Measurements from ENCODE around the gene SREBF1. TPM values are rescaled to one million over a fixed set of nuclear protein-coding genes. Genes with fewer than 3 reads are reported as not detected.

Gene SREBF1
- total RNA-seq, 1 donor from 2014 or later, result 83.0 TPM

DNA sequence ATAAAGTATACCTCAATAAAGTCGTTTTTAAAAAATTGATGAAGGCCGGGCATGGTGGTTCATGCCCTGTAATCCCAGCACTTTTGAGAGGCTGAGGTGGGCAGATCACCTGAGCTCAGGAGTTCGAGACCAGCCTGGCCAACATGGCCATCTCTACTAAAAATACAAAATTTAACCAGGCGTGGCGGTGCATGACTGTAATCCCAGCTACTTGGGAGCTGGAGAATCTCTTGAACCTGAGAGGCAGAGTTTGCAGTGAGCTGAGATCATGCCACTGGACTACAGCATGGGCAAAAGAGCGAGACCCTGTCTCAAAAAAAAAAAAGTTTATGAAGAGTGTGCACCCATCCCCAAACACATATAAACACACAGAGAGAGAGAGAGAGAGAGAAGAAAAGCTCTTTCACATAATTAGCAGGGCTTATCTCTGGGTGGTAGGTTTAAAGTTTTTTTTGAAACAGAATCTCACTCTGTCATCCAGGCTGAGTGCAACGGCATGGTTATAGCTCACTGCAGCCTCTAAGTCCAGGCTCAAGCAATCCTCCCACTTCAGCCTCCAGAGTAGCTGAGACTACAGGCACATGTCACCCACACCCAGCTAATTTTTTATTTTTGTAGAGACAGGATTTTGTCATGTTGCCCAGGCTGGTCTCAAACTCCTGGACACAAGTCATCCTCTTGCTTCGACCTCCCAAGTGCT is 3.0 kb downstream of the SREBF1 start:
- TF ChIP-seq, protein P1, sequence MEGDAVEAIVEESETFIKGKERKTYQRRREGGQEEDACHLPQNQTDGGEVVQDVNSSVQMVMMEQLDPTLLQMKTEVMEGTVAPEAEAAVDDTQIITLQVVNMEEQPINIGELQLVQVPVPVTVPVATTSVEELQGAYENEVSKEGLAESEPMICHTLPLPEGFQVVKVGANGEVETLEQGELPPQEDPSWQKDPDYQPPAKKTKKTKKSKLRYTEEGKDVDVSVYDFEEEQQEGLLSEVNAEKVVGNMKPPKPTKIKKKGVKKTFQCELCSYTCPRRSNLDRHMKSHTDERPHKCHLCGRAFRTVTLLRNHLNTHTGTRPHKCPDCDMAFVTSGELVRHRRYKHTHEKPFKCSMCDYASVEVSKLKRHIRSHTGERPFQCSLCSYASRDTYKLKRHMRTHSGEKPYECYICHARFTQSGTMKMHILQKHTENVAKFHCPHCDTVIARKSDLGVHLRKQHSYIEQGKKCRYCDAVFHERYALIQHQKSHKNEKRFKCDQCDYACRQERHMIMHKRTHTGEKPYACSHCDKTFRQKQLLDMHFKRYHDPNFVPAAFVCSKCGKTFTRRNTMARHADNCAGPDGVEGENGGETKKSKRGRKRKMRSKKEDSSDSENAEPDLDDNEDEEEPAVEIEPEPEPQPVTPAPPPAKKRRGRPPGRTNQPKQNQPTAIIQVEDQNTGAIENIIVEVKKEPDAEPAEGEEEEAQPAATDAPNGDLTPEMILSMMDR (IDR thresholded peaks at IDR 0.05; ENCODE audit: insufficient read depth, low read length, poor library complexity, severe bottlenecking), result no peak
- no peak overlapping the region for H3K4me3 ChIP-seq (ENCODE audit: low read depth, low read length)
- no peaks in the 10 kb centered on the region for H3K36me3 ChIP-seq (ENCODE audit: control insufficient read depth, insufficient read depth, low read length)

DNA sequence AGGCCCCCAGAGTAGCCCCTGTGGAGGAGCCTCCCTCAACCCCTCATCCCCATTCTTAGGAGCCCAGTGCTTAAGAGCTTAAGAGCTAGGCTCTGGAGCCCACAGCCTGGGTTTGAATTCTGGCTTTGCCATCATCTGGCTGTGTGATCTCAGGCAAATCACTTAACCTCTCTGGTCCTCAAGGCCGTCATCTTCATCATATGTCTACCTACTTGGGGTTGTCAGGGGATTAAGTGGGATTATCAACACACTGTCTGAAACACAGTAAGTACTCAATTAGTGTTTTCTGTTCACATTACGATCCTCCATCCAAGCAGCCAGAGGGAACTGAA is 4.8 kb downstream of the SREBF1 start:
- DNase-seq (ENCODE audit: low read depth), result no peak
- TF ChIP-seq, protein P1 (IDR thresholded peaks at IDR 0.05; ENCODE audit: insufficient read depth, low read length, poor library complexity, severe bottlenecking), result no peak
- H3K27me3 ChIP-seq (ENCODE audit: control insufficient read depth, insufficient read depth, low read length), result no peaks in the 10 kb centered on the region

More for the DNA sequence above, 3.0 kb downstream of the SREBF1 start:
- no peak for DNase-seq (ENCODE audit: low read depth)
- H3K27me3 ChIP-seq (ENCODE audit: control insufficient read depth, insufficient read depth, low read length), result no peaks in the 10 kb centered on the region

DNA sequence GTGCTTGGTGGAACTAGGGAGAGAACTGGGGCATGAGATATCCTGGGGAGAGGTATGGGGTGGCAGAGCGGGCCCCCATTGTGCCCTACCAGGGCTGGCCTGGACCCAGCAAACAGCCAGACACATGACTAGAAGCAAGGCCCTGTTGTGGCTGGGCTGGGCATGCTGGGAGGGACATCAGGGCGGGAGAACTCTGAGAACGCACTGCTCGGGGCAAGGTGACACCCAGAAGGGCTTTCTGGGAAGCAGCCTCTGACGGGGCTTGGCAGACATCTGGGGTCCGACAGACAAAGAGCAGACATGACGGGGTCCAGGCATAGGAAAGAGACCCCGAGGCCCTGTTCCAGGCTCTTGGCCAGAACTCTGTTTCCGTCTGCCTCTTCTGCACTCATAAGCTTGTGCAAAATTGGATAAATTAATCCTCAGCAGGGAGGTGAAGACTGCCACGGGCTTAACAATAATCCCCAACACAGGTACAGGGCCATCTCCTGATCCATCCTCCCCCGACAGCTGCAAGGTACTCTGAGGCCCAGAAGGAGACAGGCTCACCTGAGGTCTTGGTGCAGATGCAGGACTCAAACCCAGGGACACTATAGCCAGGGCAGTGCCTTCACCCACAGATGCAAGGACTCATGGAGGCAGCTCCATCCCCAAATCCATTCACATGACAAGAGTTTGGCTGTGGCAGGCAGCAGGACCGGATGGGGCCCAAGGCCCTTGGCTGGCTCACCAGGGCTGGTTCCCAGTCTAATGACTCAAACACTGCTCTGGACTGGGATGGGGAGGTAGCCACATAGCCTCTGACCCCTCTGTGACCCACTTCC is 5.4 kb downstream of the SREBF1 start:
- TF ChIP-seq, protein P1 (IDR thresholded peaks at IDR 0.05; ENCODE audit: insufficient read depth, low read length, poor library complexity, severe bottlenecking), result no peak
- Histone ChIP-seq H3K4me3 (ENCODE audit: low read depth, low read length) (no peak overlapping the region), H3K27me3 (ENCODE audit: control insufficient read depth, insufficient read depth, low read length) (no peaks in the 10 kb centered on the region), H3K36me3 (ENCODE audit: control insufficient read depth, insufficient read depth, low read length) (no peaks in the 10 kb centered on the region)
- no peak for DNase-seq (ENCODE audit: low read depth)

More for the DNA sequence above, 4.8 kb downstream of the SREBF1 start:
- Histone ChIP-seq H3K36me3 (ENCODE audit: control insufficient read depth, insufficient read depth, low read length) (no peaks in the 10 kb centered on the region), H3K4me3 (ENCODE audit: low read depth, low read length) (no peak overlapping the region)

DNA sequence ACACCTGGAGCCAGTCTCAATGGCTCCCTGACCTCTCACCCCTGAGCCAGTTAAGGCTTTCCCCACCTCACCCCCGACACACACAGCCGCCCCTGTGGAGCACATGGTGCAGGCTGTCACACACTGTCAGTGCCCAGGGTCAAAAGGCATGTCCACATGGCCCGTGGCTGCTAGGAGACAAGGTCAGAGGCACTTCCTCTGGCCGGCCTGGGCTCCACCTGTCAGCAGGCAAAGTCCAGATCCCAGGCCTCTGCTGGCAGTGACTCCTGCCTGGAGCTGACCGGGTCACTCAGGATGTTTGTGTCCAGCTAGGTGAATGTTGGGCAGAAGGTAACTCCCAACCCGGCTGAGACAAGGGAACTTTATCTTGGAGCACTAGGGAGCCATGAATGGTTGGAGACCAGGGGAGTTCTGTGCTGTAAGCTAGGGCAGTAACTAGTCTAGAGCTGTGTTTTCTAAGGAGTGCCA is 6.0 kb downstream of the SREBF1 start:
- DNase-seq (ENCODE audit: low read depth), result no peak
- Histone ChIP-seq H3K4me3 (ENCODE audit: low read depth, low read length) (no peak overlapping the region), H3K27me3 (ENCODE audit: control insufficient read depth, insufficient read depth, low read length) (no peaks in the 10 kb centered on the region), H3K36me3 (ENCODE audit: control insufficient read depth, insufficient read depth, low read length) (no peaks in the 10 kb centered on the region)
- TF ChIP-seq, protein P1 (IDR thresholded peaks at IDR 0.05; ENCODE audit: insufficient read depth, low read length, poor library complexity, severe bottlenecking), result no peak

DNA sequence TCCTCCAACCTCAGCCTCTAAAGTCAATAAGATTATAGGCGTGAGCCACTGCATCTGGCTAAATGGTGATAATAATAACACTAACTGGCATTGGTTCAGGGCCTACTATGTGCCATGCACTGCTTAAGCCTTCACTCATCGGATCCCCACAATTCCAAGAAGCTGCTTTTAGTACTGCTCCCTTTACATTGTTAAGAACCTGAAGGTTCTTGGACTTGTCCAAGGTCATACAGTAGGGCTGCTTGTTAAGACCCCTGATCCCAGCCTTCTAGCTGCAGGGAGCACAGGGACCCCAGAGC is 6.6 kb downstream of the SREBF1 start:
- Histone ChIP-seq H3K4me3 (ENCODE audit: low read depth, low read length) (no peak overlapping the region), H3K27me3 (ENCODE audit: control insufficient read depth, insufficient read depth, low read length) (no peaks in the 10 kb centered on the region), H3K36me3 (ENCODE audit: control insufficient read depth, insufficient read depth, low read length) (no peaks in the 10 kb centered on the region)
- TF ChIP-seq, protein P1 (IDR thresholded peaks at IDR 0.05; ENCODE audit: insufficient read depth, low read length, poor library complexity, severe bottlenecking), result no peak
- DNase-seq (ENCODE audit: low read depth), result no peak
